ENCODE measurements around the gene SLC13A3.

- no peak for TF ChIP-seq CTCF (IDR thresholded peaks at IDR 0.05)
- TF ChIP-seq POLR2A (IDR thresholded peaks at IDR 0.05): no peak
- no peak for TF ChIP-seq POLR2AphosphoS5 (IDR thresholded peaks at IDR 0.05)
These were observed 18.9 kb upstream of the SLC13A3 start for GRCh38 chr20:46670228-46670584.
